GM06990 (cell line): Measurements from ENCODE around the gene NDUFB2.

Source experiments
- DNase-seq: peaks from one replicate; pipeline ENCODE4 v3.0.0-alpha.2; 2011; ENCODE audit not compliant: insufficient read length; ENCODE audit errors: extremely low read depth
- H3K27me3 ChIP-seq: replicated peaks from 2 replicates; pipeline ENCODE4 v1.6.0; 2011; ENCODE audit warnings: low read length; ENCODE audit not compliant: control insufficient read depth, insufficient read depth
- H3K36me3 ChIP-seq: 2 replicates; pipeline ENCODE4 v1.5.1; 2011; ENCODE audit warnings: low read length; ENCODE audit not compliant: control insufficient read depth, insufficient read depth
- H3K4me3 ChIP-seq: replicated peaks from 2 replicates; pipeline ENCODE4 v1.5.1; 2011; ENCODE audit warnings: low read depth, mild to moderate bottlenecking, control low read depth, low read length
- CTCF ChIP-seq: IDR thresholded peaks from 2 replicates; pipeline ENCODE4 v1.5.1; 2011; ENCODE audit warnings: low read length, control low read depth, mild to moderate bottlenecking, inconsistent platforms; ENCODE audit not compliant: insufficient read depth, poor library complexity, severe bottlenecking

The NDUFB2 gene

DNA sequence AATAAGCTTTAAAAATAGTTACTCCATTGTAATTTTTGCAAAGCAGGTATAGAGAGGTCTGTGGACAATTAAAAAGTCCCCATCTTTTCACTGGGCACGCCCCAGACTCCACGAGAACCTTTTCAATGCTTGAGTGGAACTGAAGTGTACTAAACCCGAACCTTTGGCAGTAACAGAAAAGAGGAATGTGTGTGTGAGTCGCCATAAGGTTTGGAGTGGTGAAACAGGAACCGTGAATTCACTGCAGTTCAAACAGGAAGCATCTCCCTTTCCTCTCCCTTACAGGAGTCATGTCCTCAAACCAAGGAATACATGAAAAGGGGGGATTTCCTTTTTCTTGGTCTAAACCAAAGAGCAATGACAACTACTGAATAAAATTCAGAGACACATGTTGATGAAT lies 23.2 kb downstream of the NDUFB2 start:
- no peaks in the 10 kb centered on the region for H3K27me3 ChIP-seq
- no peaks in the 10 kb centered on the region; the same call in 1 of the 2 replicates for H3K36me3 ChIP-seq
- no peak for DNase-seq
- no peak for TF ChIP-seq CTCF
- H3K4me3 ChIP-seq = no peak overlapping the region

DNA sequence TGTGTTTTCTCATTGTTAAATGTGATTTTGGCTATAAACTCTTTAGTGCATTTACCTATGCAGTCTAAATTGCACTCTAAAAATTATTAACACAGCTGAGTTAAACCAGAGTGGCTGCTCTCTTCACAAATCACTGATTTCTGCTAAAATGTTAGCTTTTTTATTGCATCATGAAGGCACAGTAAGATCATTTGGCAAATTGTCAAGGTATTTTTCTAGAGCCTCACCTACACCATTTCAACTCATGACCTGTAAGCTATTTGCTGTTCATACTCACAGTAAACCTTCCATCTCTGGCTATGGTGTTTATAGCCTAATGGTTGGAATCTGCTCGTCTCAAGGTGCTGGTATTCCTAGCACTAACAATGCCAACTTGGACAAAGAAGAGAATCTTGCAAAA lies 25.7 kb downstream of the NDUFB2 start:
- DNase-seq = no peak
- TF ChIP-seq CTCF = no peak
- Histone ChIP-seq H3K36me3 (no peaks in the 10 kb centered on the region; the same call in 1 of the 2 replicates), H3K4me3 (no peak overlapping the region), H3K27me3 (no peaks in the 10 kb centered on the region)

- no peak for DNase-seq
- H3K4me3 ChIP-seq = no peak overlapping the region
- no peaks in the 10 kb centered on the region for H3K27me3 ChIP-seq
- H3K36me3 ChIP-seq = no peaks in the 10 kb centered on the region; the same call in 1 of the 2 replicates
- no peak for TF ChIP-seq CTCF
These were observed 26.5 kb downstream of the NDUFB2 start for GRCh38 chr7:140723006-140723405.

GRCh38 chr7:140723574-140723973 lies 27.1 kb downstream of the NDUFB2 start:
- DNase-seq = no peak
- Histone ChIP-seq H3K27me3 (no peaks in the 10 kb centered on the region), H3K36me3 (no peaks in the 10 kb centered on the region; the same call in 1 of the 2 replicates), H3K4me3 (no peak overlapping the region)
- TF ChIP-seq CTCF = no peak

DNA sequence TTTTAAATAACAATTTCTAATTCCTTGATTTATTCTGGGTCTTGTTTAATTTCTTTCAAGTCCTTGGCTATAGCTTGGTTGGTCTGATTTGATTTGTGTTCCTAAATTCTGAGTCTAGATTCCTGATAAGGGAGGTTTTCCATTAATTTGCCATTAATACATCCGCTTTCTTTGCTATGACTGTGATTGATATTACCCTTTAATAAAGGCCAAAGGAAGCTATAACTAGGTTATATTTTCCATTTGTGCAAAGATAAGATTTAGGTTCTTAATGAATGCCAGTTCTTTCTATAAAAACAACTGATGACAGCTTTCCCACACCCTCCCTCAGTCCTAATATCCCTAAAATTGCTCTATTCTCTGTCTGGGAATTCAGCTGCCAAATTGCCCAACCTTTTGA lies 28.2 kb downstream of the NDUFB2 start:
- no peak for TF ChIP-seq CTCF
- Histone ChIP-seq H3K27me3 (no peaks in the 10 kb centered on the region), H3K4me3 (no peak overlapping the region), H3K36me3 (no peaks in the 10 kb centered on the region; the same call in 1 of the 2 replicates)
- no peak for DNase-seq

DNA sequence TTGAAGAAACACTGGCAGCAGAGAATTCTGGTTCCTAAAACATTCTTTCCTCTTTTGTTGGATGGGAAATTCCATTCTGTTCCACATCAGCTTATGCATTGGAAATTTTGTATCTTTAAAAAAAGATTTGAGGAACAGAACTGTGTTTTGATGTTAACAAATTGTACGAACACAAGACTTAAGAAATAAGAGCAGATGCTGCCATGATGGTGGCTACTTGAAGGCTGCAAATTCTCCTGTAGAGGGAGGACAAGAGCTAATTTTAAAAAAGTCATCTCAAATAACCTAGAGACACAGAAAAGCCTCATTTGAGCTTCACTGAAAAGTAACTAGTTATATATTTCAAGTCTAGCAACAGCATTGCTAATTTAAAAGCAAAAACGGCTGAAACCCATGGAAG lies 29.8 kb downstream of the NDUFB2 start:
- no peak for DNase-seq
- Histone ChIP-seq H3K36me3 (no peaks in the 10 kb centered on the region; the same call in 1 of the 2 replicates), H3K4me3 (no peak overlapping the region), H3K27me3 (no peaks in the 10 kb centered on the region)
- TF ChIP-seq CTCF = peak; percentile 49
